Coronary artery (tissue), 2 donors: ENCODE measurements around the gene TMEM74B.
"Not testable (repeated sequence)": the region's sequence is repeated elsewhere in the genome, so short reads cannot be mapped to it uniquely, and the experiment has no call there.

ENCODE experiments used
- DNase-seq: peaks from one replicate; pipeline ENCODE4 v3.0.0-alpha.2; 2017; ENCODE audit warnings: low spot score
- H3K27ac ChIP-seq, 2 donors: fragments of 200-600 bp; sonication (generic); one replicate each; pipeline ENCODE4 v1.5.1; 2016 to 2019
- H3K4me3 ChIP-seq: fragments of 200-600 bp; sonication (generic); 2 replicates; pipeline ENCODE4 v1.5.1; 2016; ENCODE audit warnings: mild to moderate bottlenecking, moderate library complexity
- TF ChIP-seq, protein P1 (sequence below): fragments of 200-600 bp; sonication (generic); IDR thresholded peaks from one replicate; pipeline ENCODE4 v1.5.1; 2019; ENCODE audit warnings: antibody characterized with exemption

The TMEM74B gene

DNA sequence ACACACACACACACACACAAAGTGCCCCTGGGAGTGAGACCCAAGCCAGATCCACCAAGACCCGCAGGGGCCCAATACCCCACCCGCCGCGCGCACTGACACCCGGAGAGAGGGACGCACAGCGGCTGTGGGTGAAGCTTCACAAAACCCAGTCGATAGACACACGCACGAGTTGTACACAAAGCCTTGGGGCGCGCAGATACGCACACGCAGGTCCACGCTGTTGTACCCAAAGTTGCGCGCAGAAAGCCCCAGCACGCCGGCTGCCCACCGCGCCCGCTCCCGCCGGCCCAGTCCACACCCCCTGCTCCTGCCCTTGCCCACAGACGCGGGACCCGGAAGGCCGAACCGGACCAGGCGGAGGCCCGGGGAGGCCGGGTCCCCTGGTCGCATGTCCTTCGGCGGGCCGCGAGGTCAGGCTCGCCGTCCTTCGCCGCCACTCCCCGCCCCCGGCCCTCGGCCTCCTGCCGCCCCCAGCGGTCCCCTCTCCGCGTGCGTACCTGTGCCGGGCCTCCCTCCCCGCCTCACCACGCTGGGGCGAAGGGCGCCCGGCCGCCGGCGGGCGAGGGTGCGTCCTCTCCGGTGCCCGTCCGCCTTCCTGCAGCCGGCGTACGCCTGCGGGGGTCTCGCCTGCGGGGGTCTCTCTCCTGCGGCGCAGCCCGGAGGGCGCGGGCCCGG lies at the start of gene TMEM74B:
Gene TMEM74B, minus strand, starts transcription at position 344 of the 678 bp plus-strand sequence. CDS start 1,180 bp downstream, outside the sequence.
- Histone ChIP-seq H3K27ac (no peak within 1 kb of the TSS), H3K4me3 (peak within 1 kb of the TSS; percentile 73)
- TF ChIP-seq, protein P1, sequence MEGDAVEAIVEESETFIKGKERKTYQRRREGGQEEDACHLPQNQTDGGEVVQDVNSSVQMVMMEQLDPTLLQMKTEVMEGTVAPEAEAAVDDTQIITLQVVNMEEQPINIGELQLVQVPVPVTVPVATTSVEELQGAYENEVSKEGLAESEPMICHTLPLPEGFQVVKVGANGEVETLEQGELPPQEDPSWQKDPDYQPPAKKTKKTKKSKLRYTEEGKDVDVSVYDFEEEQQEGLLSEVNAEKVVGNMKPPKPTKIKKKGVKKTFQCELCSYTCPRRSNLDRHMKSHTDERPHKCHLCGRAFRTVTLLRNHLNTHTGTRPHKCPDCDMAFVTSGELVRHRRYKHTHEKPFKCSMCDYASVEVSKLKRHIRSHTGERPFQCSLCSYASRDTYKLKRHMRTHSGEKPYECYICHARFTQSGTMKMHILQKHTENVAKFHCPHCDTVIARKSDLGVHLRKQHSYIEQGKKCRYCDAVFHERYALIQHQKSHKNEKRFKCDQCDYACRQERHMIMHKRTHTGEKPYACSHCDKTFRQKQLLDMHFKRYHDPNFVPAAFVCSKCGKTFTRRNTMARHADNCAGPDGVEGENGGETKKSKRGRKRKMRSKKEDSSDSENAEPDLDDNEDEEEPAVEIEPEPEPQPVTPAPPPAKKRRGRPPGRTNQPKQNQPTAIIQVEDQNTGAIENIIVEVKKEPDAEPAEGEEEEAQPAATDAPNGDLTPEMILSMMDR = no peak
- DNase-seq = no peak

- no peak overlapping the region for H3K27ac ChIP-seq
- H3K4me3 ChIP-seq = no peak overlapping the region
- TF ChIP-seq, protein P1 = no peak
- no peak for DNase-seq
These were observed 47.7 kb upstream of the TMEM74B start for GRCh38 chr20:1232286-1233111.

GRCh38 chr20:1229541-1229940 lies 44.8 kb upstream of the TMEM74B start:
- Histone ChIP-seq H3K4me3 (no peak overlapping the region), H3K27ac (no peak overlapping the region)
- TF ChIP-seq, protein P1 = no peak
- no peak for DNase-seq

GRCh38 chr20:1225783-1226654 lies 41.2 kb upstream of the TMEM74B start, which contains the start of gene RAD21L1:
TSS of gene RAD21L1 (plus strand) at chr20:1226044. CDS start at chr20:1228454, 2,410 bp downstream.
- peak within 1 kb of the TSS; percentile 76 for H3K4me3 ChIP-seq
- DNase-seq = no peak

GRCh38 chr20:1225263-1225782 lies 40.5 kb upstream of the TMEM74B start:
- H3K4me3 ChIP-seq = peak overlapping the region; percentile 76
- no peak for DNase-seq
- H3K27ac ChIP-seq = peak overlapping the region in 1 of 2 donors; percentile 37
- TF ChIP-seq, protein P1 = no peak

More at GRCh38 chr20:1225783-1226654, 41.2 kb upstream of the TMEM74B start, which contains the start of gene RAD21L1:
- TF ChIP-seq, protein P1 = no peak
- peak within 1 kb of the TSS in 1 of 2 donors; percentile 37 for H3K27ac ChIP-seq

DNA sequence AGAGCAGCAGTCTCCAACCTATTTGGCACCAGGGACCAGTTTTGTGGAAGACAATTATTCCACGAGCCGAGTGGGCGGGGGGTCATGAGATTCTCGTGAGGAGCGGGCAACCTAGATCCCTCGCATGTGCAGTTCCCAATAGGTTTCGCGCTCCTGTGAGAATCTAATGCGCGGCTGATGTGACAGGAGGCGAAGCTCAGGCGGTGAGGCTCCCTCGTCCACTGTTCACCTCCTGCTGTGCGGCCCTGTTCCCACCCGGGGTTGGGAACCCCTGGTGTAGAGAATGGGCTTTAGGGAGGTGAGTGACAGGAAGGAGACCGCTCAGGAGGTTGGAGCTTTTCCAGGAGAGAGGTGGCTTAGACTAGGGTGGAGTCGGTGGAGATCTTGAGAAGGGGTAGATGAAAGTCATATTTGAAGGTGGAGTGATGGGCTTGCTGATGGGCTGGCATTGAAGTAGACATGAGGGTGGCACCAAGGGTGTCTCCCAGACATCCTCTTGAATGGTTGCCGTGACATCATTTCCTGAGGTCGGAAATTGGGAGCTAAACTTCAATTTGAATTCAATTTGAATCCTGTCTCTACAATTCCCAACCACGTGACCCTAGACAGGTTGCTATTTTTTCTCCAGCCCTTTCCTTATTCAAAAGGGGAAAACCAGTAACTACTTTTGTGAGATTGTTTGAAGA lies 39.6 kb upstream of the TMEM74B start:
- DNase-seq = no peak
- Histone ChIP-seq H3K27ac (no peak overlapping the region), H3K4me3 (no peak overlapping the region)
- TF ChIP-seq, protein P1 = no peak

GRCh38 chr20:1222750-1223149 lies 38.0 kb upstream of the TMEM74B start:
- H3K4me3 ChIP-seq, H3K27ac ChIP-seq, DNase-seq: not testable (repeated sequence)

DNA sequence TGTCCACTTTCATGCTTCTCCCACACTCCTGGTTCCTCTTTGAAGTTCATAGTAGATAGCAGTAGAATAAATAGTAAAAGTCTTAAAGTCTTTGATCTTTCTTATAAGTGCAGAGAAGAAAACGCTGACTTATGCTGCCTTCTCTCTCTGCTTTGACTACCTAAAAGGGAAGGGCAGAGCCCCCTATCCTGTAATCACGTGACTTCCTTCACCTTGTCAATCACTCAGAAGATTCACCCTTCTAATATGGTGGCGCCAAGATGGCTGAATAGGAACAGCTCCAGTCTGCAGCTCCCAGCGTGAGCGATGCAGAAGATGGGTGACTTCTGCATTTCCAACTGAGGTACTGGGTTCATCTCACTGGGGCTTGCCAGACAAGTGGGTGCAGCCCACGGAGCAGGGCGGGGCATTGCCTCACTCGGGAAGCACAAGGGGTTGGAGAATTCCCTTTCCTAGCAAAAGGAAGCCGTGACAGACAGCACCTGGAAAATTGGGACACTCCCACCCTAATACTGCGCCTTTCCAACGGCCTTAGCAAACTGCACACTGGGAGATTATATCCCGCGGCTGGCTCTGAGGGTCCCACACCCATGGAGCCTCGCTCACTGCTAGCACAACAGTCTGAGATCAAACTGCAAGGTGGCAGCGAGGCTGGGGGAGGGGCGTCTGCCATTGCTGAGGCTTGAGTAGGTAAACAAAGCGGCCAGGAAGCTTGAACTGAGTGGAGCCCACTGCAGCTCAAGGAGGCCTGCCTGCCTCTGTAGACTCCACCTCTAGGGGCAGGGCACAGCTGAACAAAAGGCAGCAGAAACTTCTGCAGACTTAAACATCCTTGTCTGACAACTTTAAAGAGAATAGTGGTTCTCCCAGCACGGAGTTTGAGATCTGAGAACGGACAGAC lies 32.0 kb upstream of the TMEM74B start:
- not testable (repeated sequence) for H3K4me3 ChIP-seq, DNase-seq, H3K27ac ChIP-seq
